ENCODE measurements around the gene NUTF2.

DNA sequence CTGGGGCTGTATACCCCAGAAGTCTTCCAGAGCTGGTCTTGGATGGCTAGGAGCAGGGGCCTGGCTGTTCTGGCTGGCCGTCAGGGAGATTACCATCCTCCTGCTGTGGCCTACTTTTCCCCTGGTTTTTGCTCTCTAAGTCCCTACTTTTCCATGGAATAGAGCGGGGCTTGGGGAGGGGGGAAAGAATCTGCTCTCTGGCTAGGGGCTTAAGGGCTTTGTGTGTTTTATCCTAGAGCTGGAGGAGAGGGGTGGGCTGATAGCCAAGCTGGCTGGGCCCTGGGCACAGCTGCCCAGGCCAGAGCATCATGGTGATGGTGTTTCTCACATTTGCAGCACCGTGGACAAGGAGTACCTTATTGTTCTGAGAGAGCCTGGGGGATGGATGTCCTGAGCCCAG is 41.6 kb downstream of the NUTF2 start:
- TF ChIP-seq, protein P1, sequence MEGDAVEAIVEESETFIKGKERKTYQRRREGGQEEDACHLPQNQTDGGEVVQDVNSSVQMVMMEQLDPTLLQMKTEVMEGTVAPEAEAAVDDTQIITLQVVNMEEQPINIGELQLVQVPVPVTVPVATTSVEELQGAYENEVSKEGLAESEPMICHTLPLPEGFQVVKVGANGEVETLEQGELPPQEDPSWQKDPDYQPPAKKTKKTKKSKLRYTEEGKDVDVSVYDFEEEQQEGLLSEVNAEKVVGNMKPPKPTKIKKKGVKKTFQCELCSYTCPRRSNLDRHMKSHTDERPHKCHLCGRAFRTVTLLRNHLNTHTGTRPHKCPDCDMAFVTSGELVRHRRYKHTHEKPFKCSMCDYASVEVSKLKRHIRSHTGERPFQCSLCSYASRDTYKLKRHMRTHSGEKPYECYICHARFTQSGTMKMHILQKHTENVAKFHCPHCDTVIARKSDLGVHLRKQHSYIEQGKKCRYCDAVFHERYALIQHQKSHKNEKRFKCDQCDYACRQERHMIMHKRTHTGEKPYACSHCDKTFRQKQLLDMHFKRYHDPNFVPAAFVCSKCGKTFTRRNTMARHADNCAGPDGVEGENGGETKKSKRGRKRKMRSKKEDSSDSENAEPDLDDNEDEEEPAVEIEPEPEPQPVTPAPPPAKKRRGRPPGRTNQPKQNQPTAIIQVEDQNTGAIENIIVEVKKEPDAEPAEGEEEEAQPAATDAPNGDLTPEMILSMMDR (IDR thresholded peaks at IDR 0.05 in 4 of 5, conservative IDR thresholded peaks at IDR 0.05 in 1 of 5), result no peak
- no peak for TF ChIP-seq POLR2A (IDR thresholded peaks at IDR 0.05)
